Testis (tissue), 3 donors: ENCODE data around the gene ANAPC2. TPM values are rescaled to one million over a fixed set of nuclear protein-coding genes. Genes with fewer than 3 reads are reported as not detected.

Source experiments
- DNase-seq: peaks from one replicate; pipeline ENCODE4 v3.0.0-alpha.2; 2019
- H3K27ac ChIP-seq, 2 donors: fragments of 200-600 bp; sonication (generic); one replicate each; pipeline ENCODE4 v1.5.1; 2019
- H3K27me3 ChIP-seq: fragments of 200-600 bp; sonication (generic); one replicate; pipeline ENCODE4 v1.5.1; 2019
- H3K36me3 ChIP-seq: fragments of 200-600 bp; sonication (generic); one replicate; pipeline ENCODE4 v1.5.1; 2017; ENCODE audit warnings: low read depth; ENCODE audit errors: missing control alignments
- H3K4me1 ChIP-seq: fragments of 200-600 bp; sonication (generic); one replicate; pipeline ENCODE4 v1.5.1; 2019
- H3K4me3 ChIP-seq, 2 donors: fragments of 200-600 bp; sonication (generic); one replicate each; pipeline ENCODE4 v1.5.1; 2017 to 2019
- H3K9me3 ChIP-seq: fragments of 200-600 bp; sonication (generic); one replicate; pipeline ENCODE4 v1.5.1; 2017
- CTCF ChIP-seq, 3 experiments: fragments of 450-650 bp in 2 of 3; fragments of 200-600 bp in 1 of 3; sonication (generic) in 1 of 3; IDR thresholded peaks; one replicate each; pipeline ENCODE4 v1.5.1; 2016 to 2019; ENCODE audit warnings: antibody characterized with exemption in 3 of 3, mild to moderate bottlenecking in 2 of 3, moderate library complexity in 1 of 3
- POLR2A ChIP-seq: fragments of 450-650 bp; IDR thresholded peaks from one replicate; pipeline ENCODE4 v1.6.1; 2017; ENCODE audit warnings: antibody characterized with exemption, mild to moderate bottlenecking, moderate library complexity
- WGBS, 2 donors: methylation state at CpG; one replicate each; pipeline ENCODE4 v1.1.5; 2018; 5-methylcytosine and 5-hydroxymethylcytosine counted together
- intact Hi-C: fragments of 100-400 bp; cut with DNase I; formaldehyde crosslinking; loops from one replicate; pipeline ENCODE4 v1.15.1; 2023; ENCODE audit warnings: low total_unique reads
- polyA plus RNA-seq: library from polyadenylated mRNA; stranded (reverse); fragments of 350-450 nt; fragmentation: Illumina TruSeq; extraction: RNeasy Lipid Tissue Mini Kit (QIAGEN cat#74804); gene quantifications from one replicate; pipeline ENCODE4 v1.2.3, GENCODE V29; 2014; ENCODE audit warnings: low read depth, low replicate concordance; ENCODE audit not compliant: insufficient read depth
- total RNA-seq, 2 donors: library from RNA; depleted of rRNA; stranded (reverse); fragments of >200 nt; gene quantifications; one replicate each; pipeline ENCODE4 v1.2.3, GENCODE V29; 2016

Gene ANAPC2
- total and polyA plus RNA-seq, 3 donors from 2014 or later, result 80.6 to 98.5 (median 91.0) TPM

GRCh38 chr9:137161558-137162486 lies 26.5 kb downstream of the ANAPC2 start:
- 0 to 3% methylated on average over 14 to 47 of the region's 71 CpGs for WGBS, 2 donors
- intact Hi-C loops, result no loop called here
- peak overlapping the region in 1 of 2 donors; percentile 3 for H3K4me3 ChIP-seq

GRCh38 chr9:137160716-137161557 lies 27.4 kb downstream of the ANAPC2 start:
- TF ChIP-seq POLR2A (no peak), CTCF (IDR thresholded peaks at IDR 0.05) (no peak)
- intact Hi-C loops, result no loop called here
- no peaks in the 10 kb centered on the region for H3K36me3 ChIP-seq
- H3K4me1 ChIP-seq, result peaks cover 11% of the 10 kb centered on the region
- WGBS, 2 donors, result 17 to 27% methylated on average over 42 to 56 of the region's 56 CpGs
- H3K4me3 ChIP-seq, result no peak overlapping the region
- H3K27me3 ChIP-seq, result no peaks in the 10 kb centered on the region
- H3K27ac ChIP-seq, result no peak overlapping the region
- no peak for DNase-seq
- H3K9me3 ChIP-seq, result no peaks in the 10 kb centered on the region

More at GRCh38 chr9:137161558-137162486, 26.5 kb downstream of the ANAPC2 start:
- H3K27ac ChIP-seq, result no peak overlapping the region
- H3K27me3 ChIP-seq, result no peaks in the 10 kb centered on the region
- no peak for DNase-seq
- H3K4me1 ChIP-seq, result peaks cover 7% of the 10 kb centered on the region
- no peaks in the 10 kb centered on the region for H3K9me3 ChIP-seq
- no peaks in the 10 kb centered on the region for H3K36me3 ChIP-seq
- TF ChIP-seq POLR2A (no peak), CTCF (IDR thresholded peaks at IDR 0.05) (no peak)

GRCh38 chr9:137160054-137160425 lies 28.3 kb downstream of the ANAPC2 start:
- intact Hi-C loops, result no loop called here
- no peaks in the 10 kb centered on the region for H3K9me3 ChIP-seq
- DNase-seq, result no peak
- peaks cover 11% of the 10 kb centered on the region for H3K4me1 ChIP-seq
- WGBS, 2 donors, result 57 to 65% methylated on average over 17 of the region's 17 CpGs
- H3K27me3 ChIP-seq, result no peaks in the 10 kb centered on the region
- no peak overlapping the region for H3K27ac ChIP-seq
- TF ChIP-seq CTCF (IDR thresholded peaks at IDR 0.05), result no peak
- TF ChIP-seq POLR2A, result no peak
- no peaks in the 10 kb centered on the region for H3K36me3 ChIP-seq
- no peak overlapping the region for H3K4me3 ChIP-seq

- WGBS, 2 donors, result 45 to 57% methylated on average over 14 of the region's 14 CpGs
- no peak for DNase-seq
- intact Hi-C loops, result no loop called here
- Histone ChIP-seq H3K36me3 (no peaks in the 10 kb centered on the region), H3K4me3 (no peak overlapping the region), H3K27ac (no peak overlapping the region), H3K27me3 (no peaks in the 10 kb centered on the region), H3K9me3 (no peaks in the 10 kb centered on the region), H3K4me1 (peaks cover 11% of the 10 kb centered on the region)
- no peak for TF ChIP-seq POLR2A
- no peak for TF ChIP-seq CTCF (IDR thresholded peaks at IDR 0.05)
Observed at GRCh38 chr9:137159105-137160053, 29.0 kb downstream of the ANAPC2 start.
